MM.1S (cell line): Measurements from ENCODE around the gene LETM1.

ENCODE experiments used
- DNase-seq: peaks from one replicate; pipeline ENCODE4 v3.0.0-alpha.2; 2015
- H2AFZ ChIP-seq: fragments of 300-600 bp; sonication (generic); 2 replicates; pipeline ENCODE4 v1.6.0; 2016; ENCODE audit warnings: antibody characterized with exemption, low read length
- H3F3A ChIP-seq: fragments of 300-600 bp; sonication (generic); 2 replicates; pipeline ENCODE4 v1.6.1; 2016; ENCODE audit warnings: mild to moderate bottlenecking, antibody characterized with exemption, low read length, moderate library complexity, mixed read lengths; ENCODE audit not compliant: insufficient read depth
- H3K27ac ChIP-seq: fragments of 300-600 bp; sonication (generic); 2 replicates; pipeline ENCODE4 v1.5.1; 2016; ENCODE audit warnings: mild to moderate bottlenecking, low read length
- H3K27me3 ChIP-seq: fragments of 300-600 bp; sonication (generic); replicated peaks from 2 replicates; pipeline ENCODE4 v1.6.0; 2016; ENCODE audit warnings: low read length; ENCODE audit not compliant: insufficient read depth
- H3K36me3 ChIP-seq: fragments of 300-600 bp; sonication (generic); replicated peaks from 2 replicates; pipeline ENCODE4 v1.6.1; 2016; ENCODE audit warnings: mild to moderate bottlenecking, low read length, mixed read lengths; ENCODE audit not compliant: insufficient read depth
- H3K4me1 ChIP-seq: fragments of 300-600 bp; sonication (generic); 2 replicates; pipeline ENCODE4 v1.6.1; 2016; ENCODE audit warnings: low read length, mixed read lengths
- H3K4me2 ChIP-seq: fragments of 300-600 bp; sonication (generic); 2 replicates; pipeline ENCODE4 v1.6.0; 2016; ENCODE audit warnings: low read depth, low read length
- H3K4me3 ChIP-seq: fragments of 300-600 bp; sonication (generic); 2 replicates; pipeline ENCODE4 v1.5.1; 2016; ENCODE audit warnings: low read length, mixed read lengths
- H3K79me2 ChIP-seq: fragments of 300-600 bp; sonication (generic); 2 replicates; pipeline ENCODE4 v1.6.1; 2016; ENCODE audit warnings: mixed run types, low read length, mixed read lengths
- H3K9ac ChIP-seq: fragments of 300-600 bp; sonication (generic); 2 replicates; pipeline ENCODE4 v1.6.1; 2016; ENCODE audit warnings: low read length, mixed read lengths
- H3K9me2 ChIP-seq: fragments of 300-600 bp; sonication (generic); replicated peaks from 2 replicates; pipeline ENCODE4 v1.6.1; 2016; ENCODE audit warnings: mild to moderate bottlenecking, low read length, mixed read lengths; ENCODE audit not compliant: insufficient read depth
- H3K9me3 ChIP-seq: fragments of 300-600 bp; sonication (generic); replicated peaks from 2 replicates; pipeline ENCODE4 v1.6.1; 2016; ENCODE audit warnings: mild to moderate bottlenecking, low read length, mixed read lengths; ENCODE audit not compliant: insufficient read depth
- H4K20me1 ChIP-seq: fragments of 300-600 bp; sonication (generic); 2 replicates; pipeline ENCODE4 v1.6.1; 2016; ENCODE audit warnings: mild to moderate bottlenecking, low read length, moderate library complexity, mixed read lengths; ENCODE audit not compliant: insufficient read depth
- CTCF ChIP-seq: fragments of 300-600 bp; sonication (generic); IDR thresholded peaks from 2 replicates; pipeline ENCODE4 v1.5.1; 2016; ENCODE audit warnings: antibody characterized with exemption, low read length, mixed read lengths
- EZH2 ChIP-seq: fragments of 300-600 bp; sonication (generic); optimal IDR thresholded peaks from 2 replicates; pipeline ENCODE3; 2017; ENCODE audit warnings: low read depth, mild to moderate bottlenecking, antibody characterized with exemption, low read length, mixed read lengths
- EZH2phosphoT487 ChIP-seq: fragments of 300-600 bp; sonication (generic); IDR thresholded peaks from 2 replicates; pipeline ENCODE4 v1.6.1; 2018; ENCODE audit warnings: antibody characterized with exemption, low read length

Gene LETM1

DNA sequence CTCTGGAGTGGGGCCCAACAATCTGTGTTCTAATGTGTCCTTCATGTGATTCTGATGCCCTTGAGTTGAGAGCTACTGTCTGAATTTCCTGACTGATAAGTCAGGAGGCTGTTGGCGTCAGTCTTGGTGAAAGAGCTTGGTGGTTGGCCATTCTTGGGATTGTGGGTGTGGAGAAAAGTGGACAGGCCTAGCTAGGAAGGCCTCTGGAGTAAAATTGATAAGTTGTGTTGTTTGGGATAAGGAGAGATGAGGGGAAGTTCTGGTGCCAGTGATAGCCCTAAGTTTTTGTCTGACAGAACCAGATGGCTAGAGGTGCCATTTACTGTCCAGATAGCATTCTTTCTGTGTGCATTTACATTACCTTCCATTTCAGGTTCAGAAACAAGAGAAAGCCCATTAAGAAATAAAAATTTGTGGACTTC, 26.9 kb upstream of the LETM1 start:
- Histone ChIP-seq H3K27ac (no peak overlapping the region), H3K27me3 (no peaks in the 10 kb centered on the region), H3K4me1 (no peaks in the 10 kb centered on the region), H3K9me2 (no peaks in the 10 kb centered on the region), H3F3A (0 out of 2 replicates have a peak, but pooled peaks cover 2% of the 10 kb centered on the region), H3K79me2 (peaks cover 98% of the 10 kb centered on the region), H3K36me3 (no peaks in the 10 kb centered on the region), H3K4me3 (no peak overlapping the region), H2AFZ (no peak overlapping the region), H3K9me3 (no peaks in the 10 kb centered on the region), H4K20me1 (peaks cover 62% of the 10 kb centered on the region), H3K9ac (no peak overlapping the region), H3K4me2 (no peak overlapping the region)
- no peak for TF ChIP-seq CTCF
- no peak for TF ChIP-seq EZH2phosphoT487
- no peak for TF ChIP-seq EZH2
- DNase-seq: no peak

- Histone ChIP-seq H3K27ac (no peak overlapping the region), H3K4me3 (no peak overlapping the region), H3K27me3 (no peaks in the 10 kb centered on the region), H4K20me1 (peaks cover 63% of the 10 kb centered on the region), H3K9ac (no peak overlapping the region), H3F3A (no peaks in the 10 kb centered on the region), H3K4me1 (no peaks in the 10 kb centered on the region), H3K36me3 (no peaks in the 10 kb centered on the region; the same call in 1 of the 2 replicates), H3K9me3 (no peaks in the 10 kb centered on the region), H3K4me2 (no peak overlapping the region), H3K79me2 (peaks cover 98% of the 10 kb centered on the region), H3K9me2 (no peaks in the 10 kb centered on the region), H2AFZ (no peak overlapping the region)
- no peak for DNase-seq
- TF ChIP-seq EZH2phosphoT487 (no peak), CTCF (no peak), EZH2 (no peak)
Measured at GRCh38 chr4:1880332-1880731, 24.4 kb upstream of the LETM1 start.

GRCh38 chr4:1879485-1879884, 23.5 kb upstream of the LETM1 start:
- H3K27ac ChIP-seq: no peak overlapping the region
- no peak overlapping the region for H3K9ac ChIP-seq
- no peak for DNase-seq
- H3K9me3 ChIP-seq: no peaks in the 10 kb centered on the region
- H3K36me3 ChIP-seq: no peaks in the 10 kb centered on the region; the same call in 1 of the 2 replicates
- H3K4me3 ChIP-seq: no peak overlapping the region
- H4K20me1 ChIP-seq: peaks cover 71% of the 10 kb centered on the region
- H3K4me1 ChIP-seq: no peaks in the 10 kb centered on the region; the same call in 1 of the 2 replicates
- no peak overlapping the region for H2AFZ ChIP-seq
- no peak for TF ChIP-seq EZH2phosphoT487
- H3K27me3 ChIP-seq: no peaks in the 10 kb centered on the region
- no peak overlapping the region for H3K4me2 ChIP-seq
- no peaks in the 10 kb centered on the region for H3F3A ChIP-seq
- peaks cover 98% of the 10 kb centered on the region for H3K79me2 ChIP-seq
- no peaks in the 10 kb centered on the region for H3K9me2 ChIP-seq

GRCh38 chr4:1874201-1874600, 18.2 kb upstream of the LETM1 start:
- H2AFZ ChIP-seq: no peak overlapping the region
- peaks cover 74% of the 10 kb centered on the region for H3K79me2 ChIP-seq
- no peaks in the 10 kb centered on the region for H3K9me2 ChIP-seq
- no peak overlapping the region for H3K4me2 ChIP-seq
- H3K27me3 ChIP-seq: no peaks in the 10 kb centered on the region
- H3K36me3 ChIP-seq: no peaks in the 10 kb centered on the region; the same call in 1 of the 2 replicates
- peaks cover 49% of the 10 kb centered on the region for H4K20me1 ChIP-seq
- H3K9me3 ChIP-seq: no peaks in the 10 kb centered on the region
- peaks cover 21% of the 10 kb centered on the region for H3F3A ChIP-seq
- no peak for DNase-seq
- TF ChIP-seq CTCF: no peak
- no peak for TF ChIP-seq EZH2
- TF ChIP-seq EZH2phosphoT487: no peak
- no peak overlapping the region for H3K9ac ChIP-seq
- no peak overlapping the region for H3K27ac ChIP-seq
- no peak overlapping the region for H3K4me3 ChIP-seq
- peaks cover 13% of the 10 kb centered on the region for H3K4me1 ChIP-seq
